GM12878 (cell line): Measurements from ENCODE around the gene ANO1. TPM values are rescaled to one million over a fixed set of nuclear protein-coding genes. Genes with fewer than 3 reads are reported as not detected.

ENCODE experiments used
- ATAC-seq: fragments of 200-7000 bp; cut with Tn5 transposase; 3 replicates; pipeline ENCODE4 v1.9.1; 2020; ENCODE audit warnings: mild to moderate bottlenecking, moderate library complexity
- BruUV-seq: library from RNA; stranded (reverse); fragments of 400-500 nt; replicated peaks from 2 replicates; lab custom pipeline; 2021; lab: Mats Ljungman, UMichigan
- CTCF ChIA-PET: fragments of 300-600 bp; sonication (Branson Sonifier 250); formaldehyde crosslinking; extraction: SDS; loops from one replicate; lab custom pipeline; 2021; ENCODE audit warnings: inconsistent platforms; lab: Yijun Ruan, JAX
- POLR2A ChIA-PET: fragments of 350-600 bp; formaldehyde crosslinking; extraction: SDS; loops from one replicate; lab custom pipeline; 2021; ENCODE audit warnings: inconsistent platforms; lab: Charles Lee
- RAD21 ChIA-PET: fragments of 300-600 bp; sonication (Branson Sonifier 250); formaldehyde crosslinking; loops from one replicate; lab custom pipeline; 2023; ENCODE audit warnings: antibody characterized with exemption; ENCODE audit not compliant: unreplicated experiment; lab: Charles Lee
- SMC1A ChIA-PET: fragments of 300-600 bp; sonication (Branson Sonifier 250); formaldehyde crosslinking; loops from one replicate; lab custom pipeline; 2023; ENCODE audit not compliant: unreplicated experiment, uncharacterized antibody; lab: Charles Lee
- DNase-seq: peaks from one replicate; pipeline ENCODE4 v3.0.0-alpha.2; 2011; ENCODE audit warnings: low read depth, low spot score
- FAIRE-seq: peaks from 3 replicates; lab custom pipeline; 2011; peaks lifted over from hg19 to GRCh38; lab: Jason Lieb, UNC
- H2AFZ ChIP-seq: 2 replicates; pipeline ENCODE4 v1.6.0; 2011; ENCODE audit warnings: low read depth, low read length, control low read depth; ENCODE audit not compliant: control insufficient read depth
- H3K27ac ChIP-seq: 2 replicates; pipeline ENCODE4 v1.5.1; 2011; ENCODE audit warnings: control low read depth; ENCODE audit not compliant: control insufficient read depth, insufficient read depth
- H3K27me3 ChIP-seq, 2 experiments: replicated peaks in 1 of 2; 2 replicates each; pipeline versions ENCODE4 v1.6.0 to v1.6.1; 2011; ENCODE audit warnings: low read length in 1 of 2; ENCODE audit not compliant: control insufficient read depth in 2 of 2, insufficient read depth in 2 of 2
- H3K36me3 ChIP-seq, 2 experiments: 2 replicates each; pipeline ENCODE4 v1.5.1; 2011; ENCODE audit warnings: low read length in 1 of 2; ENCODE audit not compliant: control insufficient read depth in 2 of 2, insufficient read depth in 2 of 2
- H3K4me1 ChIP-seq: 2 replicates; pipeline ENCODE4 v1.6.1; 2011; ENCODE audit warnings: mild to moderate bottlenecking, low read length, moderate library complexity, mixed read lengths; ENCODE audit not compliant: control insufficient read depth, insufficient read depth
- H3K4me2 ChIP-seq: 2 replicates; pipeline ENCODE4 v1.6.0; 2011; ENCODE audit warnings: control low read depth; ENCODE audit not compliant: control insufficient read depth, insufficient read depth
- H3K4me3 ChIP-seq: fragments of 200-600 bp; sonication (generic); 2 replicates; pipeline ENCODE4 v1.5.1; 2016
- H3K79me2 ChIP-seq: 2 replicates; pipeline ENCODE4 v1.6.0; 2011; ENCODE audit warnings: low read length; ENCODE audit not compliant: control insufficient read depth, insufficient read depth
- H3K9ac ChIP-seq: 2 replicates; pipeline ENCODE4 v1.8.0; 2011; ENCODE audit warnings: low read length, control low read depth, mixed read lengths; ENCODE audit not compliant: control insufficient read depth, insufficient read depth
- H3K9me3 ChIP-seq: replicated peaks from 3 replicates; pipeline ENCODE4 v1.5.1; 2011; ENCODE audit warnings: mild to moderate bottlenecking, low read length; ENCODE audit not compliant: control insufficient read depth, insufficient read depth
- H4K20me1 ChIP-seq: 2 replicates; pipeline ENCODE4 v1.6.0; 2011; ENCODE audit not compliant: control insufficient read depth, insufficient read depth
- BCL3 ChIP-seq: IDR thresholded peaks from 2 replicates; pipeline ENCODE4 v1.6.1; 2011; ENCODE audit warnings: borderline replicate concordance, low read depth, mild to moderate bottlenecking, moderate library complexity, low read length; ENCODE audit not compliant: insufficient read depth, poor library complexity, severe bottlenecking
- BRCA1 ChIP-seq: IDR thresholded peaks from 2 replicates; pipeline ENCODE4 v1.6.1; 2011; ENCODE audit warnings: low read depth, low read length, improper control_type of control experiment
- CHD4 ChIP-seq: fragments of 200-600 bp; sonication (generic); IDR thresholded peaks from 2 replicates; pipeline ENCODE4 v1.6.1; 2016; ENCODE audit warnings: mild to moderate bottlenecking
- FOS ChIP-seq: IDR thresholded peaks from 3 replicates; pipeline ENCODE4 v1.6.1; 2011; ENCODE audit warnings: borderline replicate concordance; ENCODE audit not compliant: insufficient read length; ENCODE audit errors: extremely low read depth
- HCFC1 ChIP-seq: fragments of 150-350 bp; IDR thresholded peaks from 2 replicates; pipeline ENCODE4 v1.6.1; 2014; ENCODE audit warnings: low read length
- HSF1 ChIP-seq: fragments of 150-350 bp; IDR thresholded peaks from 2 replicates; pipeline ENCODE4 v1.6.1; 2014; ENCODE audit warnings: mild to moderate bottlenecking, low read depth, low read length
- NBN ChIP-seq: fragments of 450-650 bp; IDR thresholded peaks from 2 replicates; pipeline ENCODE4 v1.6.1; 2016
- RCOR1 ChIP-seq: conservative IDR thresholded peaks from 2 replicates; pipeline ENCODE4 v1.6.1; 2012; ENCODE audit warnings: low read depth, low read length, improper control_type of control experiment
- SMC3 ChIP-seq: IDR thresholded peaks from 2 replicates; pipeline ENCODE4 v1.6.1; 2011; ENCODE audit warnings: low read length, improper control_type of control experiment, borderline replicate concordance
- TBL1XR1 ChIP-seq: IDR thresholded peaks from 2 replicates; pipeline ENCODE4 v1.6.1; 2012; ENCODE audit warnings: low read depth, low read length, improper control_type of control experiment
- TCF3 ChIP-seq: IDR thresholded peaks from 2 replicates; pipeline ENCODE4 v1.6.1; 2012; ENCODE audit warnings: low read depth, mild to moderate bottlenecking, low read length, borderline replicate concordance; ENCODE audit not compliant: insufficient read depth
- USF2 ChIP-seq: IDR thresholded peaks from 2 replicates; pipeline ENCODE4 v1.6.1; 2011; ENCODE audit warnings: low read depth, low read length, improper control_type of control experiment, borderline replicate concordance
- ZNF384 ChIP-seq: IDR thresholded peaks from 2 replicates; pipeline ENCODE4 v1.6.1; 2012; ENCODE audit warnings: low read depth, mild to moderate bottlenecking, low read length, improper control_type of control experiment, borderline replicate concordance
- ZNF687 ChIP-seq: fragments of 450-650 bp; IDR thresholded peaks from 2 replicates; pipeline ENCODE4 v1.6.1; 2017; ENCODE audit warnings: mild to moderate bottlenecking, moderate library complexity
- WGBS: methylation state at CpG from one replicate; pipeline ENCODE4 v1.1.6; 2016; ENCODE audit warnings: low lambda C conversion rate; ENCODE audit not compliant: insufficient replicate concordance, insufficient coverage; ENCODE audit errors: missing lambda C conversion rate; 5-methylcytosine and 5-hydroxymethylcytosine counted together
- in situ Hi-C: fragments of 300-500 bp; cut with MboI; formaldehyde crosslinking; loops from 9 replicates; pipeline ENCODE4 v1.14.3; 2018; ENCODE audit warnings: mixed read lengths
- intact Hi-C: fragments of 100-400 bp; cut with micrococcal nuclease; formaldehyde crosslinking; loops from one replicate; pipeline ENCODE4 v1.14.2; 2022; ENCODE audit not compliant: unreplicated experiment
- polyA plus RNA-seq, 11 experiments: library from polyadenylated mRNA; depleted of rRNA in 4 of 11; unstranded in 6 of 11; stranded (reverse) in 5 of 11; fragments of >200 nt; fragmentation: Nextera tagmentation in 4 of 11; fragmentation: Illumina TruSeq in 1 of 11; extraction: Ambion mirVana in 4 of 11; extraction: Trizol in 1 of 11; gene quantifications; 1 replicate in 1 of 11; 2 replicates in 10 of 11; pipeline versions ENCODE4 v1.2.1 to v1.2.3, GENCODE V29; 2011 to 2016; ENCODE audit warnings: inconsistent platforms in 2 of 11, missing spikeins in 2 of 11, low read depth in 1 of 11
- total RNA-seq, 4 experiments: library from RNA; depleted of rRNA in 3 of 4; stranded (reverse); fragments of >200 nt in 3 of 4; fragmentation: Illumina TruSeq in 1 of 4; extraction: Trizol in 1 of 4; gene quantifications; 2 replicates each; pipeline versions ENCODE4 v1.2.1 to v1.2.3, GENCODE V29; 2013 to 2021

The ANO1 gene
- total and polyA plus RNA-seq, 10 of the 15 experiments (the other 5 are each of a cell fraction or from before 2014, with no cell fraction given): 0.01 to 0.38 (median 0.06) TPM; not detected in 7

GRCh38 chr11:70031631-70032469 lies 46.3 kb upstream of the ANO1 start:
- no peaks in the 10 kb centered on the region for H3K4me1 ChIP-seq
- in situ Hi-C loops (no loop called here), intact Hi-C loops (no loop called here)
- no peak for DNase-seq
- H3K27me3 ChIP-seq: no peaks in the 10 kb centered on the region; a peak in 1 of 4 replicates
- H3K36me3 ChIP-seq: no peaks in the 10 kb centered on the region
- no peak for ATAC-seq
- POLR2A ChIA-PET: no interaction called here
- no peak overlapping the region for H3K4me2 ChIP-seq
- no peak overlapping the region for H3K27ac ChIP-seq
- no peak overlapping the region for H3K4me3 ChIP-seq
- SMC1A ChIA-PET: no interaction called here
- BruUV-seq: no TSS peak
- RAD21 ChIA-PET: no interaction called here
- H3K79me2 ChIP-seq: no peaks in the 10 kb centered on the region
- no peaks in the 10 kb centered on the region for H4K20me1 ChIP-seq
- no peak for FAIRE-seq
- CTCF ChIA-PET: interaction anchor here (0.6 to 0.7 kb wide), 2 partner anchors 14 to 189 kb away, joined by 3 to 5 read pairs; no protein-coding TSS in a partner anchor
- 21% methylated on average over 18 of the region's 18 CpGs for WGBS
- no peaks in the 10 kb centered on the region for H3K9me3 ChIP-seq
- H2AFZ ChIP-seq: no peak overlapping the region
- no peak overlapping the region for H3K9ac ChIP-seq
- no peak for TF ChIP-seq ZNF687
- no peak for TF ChIP-seq TCF3
- TF ChIP-seq HSF1: no peak
- no peak for TF ChIP-seq BRCA1
- no peak for TF ChIP-seq TBL1XR1
- TF ChIP-seq NBN: no peak
- no peak for TF ChIP-seq BCL3
- no peak for TF ChIP-seq ZNF384
- TF ChIP-seq RCOR1: no peak
- no peak for TF ChIP-seq FOS
- no peak for TF ChIP-seq USF2
- no peak for TF ChIP-seq SMC3
- no peak for TF ChIP-seq CHD4
- no peak for TF ChIP-seq HCFC1
